Erythroblast (primary cell): ENCODE measurements around the gene CHCHD3.

Experiments used
- GATA1 ChIP-seq: IDR thresholded peaks from 2 replicates; pipeline ENCODE4 v1.6.1; 2011; ENCODE audit warnings: low read depth, mild to moderate bottlenecking, control low read depth, low read length, moderate library complexity
- POLR2A ChIP-seq: IDR thresholded peaks from 2 replicates; pipeline ENCODE4 v1.6.1; 2011; ENCODE audit warnings: mild to moderate bottlenecking, low read length

DNA sequence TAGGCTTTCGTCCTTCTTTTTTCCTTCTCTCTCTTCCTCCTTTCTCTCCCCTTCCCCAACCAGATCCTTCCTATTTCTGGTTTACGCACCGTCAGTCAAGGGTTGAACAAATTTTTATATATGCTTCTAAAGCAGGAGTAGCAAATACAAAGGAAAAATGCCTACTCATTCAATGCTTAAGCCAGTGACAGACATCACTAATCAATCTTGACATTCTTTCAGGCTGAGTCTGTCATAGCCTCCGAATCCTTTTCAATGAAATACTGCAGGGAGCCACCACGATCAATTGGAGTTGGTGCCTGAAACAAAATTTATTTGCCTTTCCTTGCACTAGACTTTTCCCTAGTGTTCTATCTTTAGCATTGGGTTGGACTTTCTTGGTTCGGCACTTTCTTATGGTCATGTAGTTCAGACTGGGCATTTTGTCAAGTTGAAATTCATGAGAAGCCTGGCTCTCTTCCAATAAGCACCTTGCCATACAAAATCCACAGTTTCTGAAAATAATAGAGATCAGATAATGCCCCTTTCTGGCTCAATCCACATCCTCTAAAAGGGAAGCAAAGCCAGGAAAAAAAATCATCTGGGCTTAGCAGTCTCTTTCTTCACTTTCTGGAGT lies 266.1 kb downstream of the CHCHD3 start:
- TF ChIP-seq POLR2A (no peak), GATA1 (no peak)
